Upper lobe of left lung (tissue), 6 donors: ENCODE data around the gene STK11IP. TPM values are rescaled to one million over a fixed set of nuclear protein-coding genes. Genes with fewer than 3 reads are reported as not detected.
A peak's percentile ranks its signal among the peaks of the same experiment; 100 is the strongest.

Experiments
- ATAC-seq, 2 donors: fragments of 200-7000 bp; cut with Tn5 transposase; one replicate each; pipeline ENCODE4 v1.9.1; 2022; ENCODE audit warnings: mild to moderate bottlenecking in 2 of 2, moderate library complexity in 2 of 2; ENCODE audit not compliant: low FRiP score in 2 of 2
- DNase-seq, 2 donors: peaks; one replicate each; pipeline ENCODE4 v3.0.0-alpha.2; 2019 to 2020
- H3K27ac ChIP-seq, 4 donors: fragments of 200-600 bp; sonication (generic); one replicate each; pipeline ENCODE4 v1.5.1; 2016 to 2019
- H3K27me3 ChIP-seq, 4 donors: fragments of 200-600 bp; sonication (generic); one replicate each; pipeline ENCODE4 v1.5.1; 2017 to 2019
- H3K36me3 ChIP-seq, 4 donors: fragments of 200-600 bp; sonication (generic); one replicate each; pipeline ENCODE4 v1.5.1; 2016 to 2019
- H3K4me1 ChIP-seq, 4 donors: fragments of 200-600 bp; sonication (generic); one replicate each; pipeline ENCODE4 v1.5.1; 2018 to 2019
- H3K4me3 ChIP-seq, 4 donors: fragments of 200-600 bp; sonication (generic); one replicate each; pipeline ENCODE4 v1.5.1; 2017 to 2019; ENCODE audit warnings: mild to moderate bottlenecking in 2 of 4, moderate library complexity in 1 of 4
- H3K9me3 ChIP-seq, 4 donors: fragments of 200-600 bp; sonication (generic); one replicate each; pipeline ENCODE4 v1.5.1; 2018 to 2019
- EP300 ChIP-seq, 4 donors: sonication (generic); formaldehyde crosslinking; IDR thresholded peaks; one replicate each; pipeline ENCODE4 v1.5.1; 2017; ENCODE audit warnings: antibody characterized with exemption in 4 of 4, control low read depth in 2 of 4
- POLR2A ChIP-seq, 4 donors: fragments of 450-650 bp; IDR thresholded peaks; one replicate each; pipeline ENCODE4 v1.5.1; 2016 to 2017; ENCODE audit warnings: antibody characterized with exemption in 4 of 4, mild to moderate bottlenecking in 2 of 4
- POLR2AphosphoS5 ChIP-seq, 2 donors: sonication (generic); formaldehyde crosslinking; IDR thresholded peaks; one replicate each; pipeline ENCODE4 v1.5.1; 2017; ENCODE audit warnings: antibody characterized with exemption in 2 of 2
- WGBS, 2 donors: methylation state at CpG; one replicate each; pipeline ENCODE4 v1.1.5; 2017 to 2018; 5-methylcytosine and 5-hydroxymethylcytosine counted together
- total RNA-seq, 6 donors: library from RNA; depleted of rRNA in 4 of 6; stranded (reverse); fragments of >200 nt in 4 of 6; gene quantifications; one replicate each; pipeline versions ENCODE4 v1.1.0 to v1.2.1, GENCODE V29; 2016 to 2021
- TF ChIP-seq, protein P1 (sequence below), 6 experiments: fragments of 450-650 bp in 4 of 6; fragments of 200-600 bp in 2 of 6; sonication (generic) in 2 of 6; IDR thresholded peaks; one replicate each; pipeline ENCODE4 v1.5.1; 2016 to 2019; ENCODE audit warnings: antibody characterized with exemption in 6 of 6
- donor health status: DM: no; HTN: no; CAD: no; lungs with moderate emphysema.
- donor health status: DM: no; HTN: yes; CAD: no; lungs with severe emphysema.

STK11IP gene
- total RNA-seq, 6 donors from 2014 or later, result 16.0 to 77.5 (median 35.6) TPM

GRCh38 chr2:219641390-219642068 is 43.9 kb downstream of the STK11IP start:
- Histone ChIP-seq H3K36me3 (no peaks in the 10 kb centered on the region), H3K4me3 (no peak overlapping the region), H3K27ac (no peak overlapping the region), H3K4me1 (peaks cover 18 to 28% (median 24%) of the 10 kb centered on the region in 4 donors), H3K9me3 (no peaks in the 10 kb centered on the region), H3K27me3 (no peaks in the 10 kb centered on the region)
- no peak for ATAC-seq
- DNase-seq, result no peak
- WGBS, 2 donors, result 81% methylated on average over 7 of the region's 7 CpGs
- TF ChIP-seq, protein P1, sequence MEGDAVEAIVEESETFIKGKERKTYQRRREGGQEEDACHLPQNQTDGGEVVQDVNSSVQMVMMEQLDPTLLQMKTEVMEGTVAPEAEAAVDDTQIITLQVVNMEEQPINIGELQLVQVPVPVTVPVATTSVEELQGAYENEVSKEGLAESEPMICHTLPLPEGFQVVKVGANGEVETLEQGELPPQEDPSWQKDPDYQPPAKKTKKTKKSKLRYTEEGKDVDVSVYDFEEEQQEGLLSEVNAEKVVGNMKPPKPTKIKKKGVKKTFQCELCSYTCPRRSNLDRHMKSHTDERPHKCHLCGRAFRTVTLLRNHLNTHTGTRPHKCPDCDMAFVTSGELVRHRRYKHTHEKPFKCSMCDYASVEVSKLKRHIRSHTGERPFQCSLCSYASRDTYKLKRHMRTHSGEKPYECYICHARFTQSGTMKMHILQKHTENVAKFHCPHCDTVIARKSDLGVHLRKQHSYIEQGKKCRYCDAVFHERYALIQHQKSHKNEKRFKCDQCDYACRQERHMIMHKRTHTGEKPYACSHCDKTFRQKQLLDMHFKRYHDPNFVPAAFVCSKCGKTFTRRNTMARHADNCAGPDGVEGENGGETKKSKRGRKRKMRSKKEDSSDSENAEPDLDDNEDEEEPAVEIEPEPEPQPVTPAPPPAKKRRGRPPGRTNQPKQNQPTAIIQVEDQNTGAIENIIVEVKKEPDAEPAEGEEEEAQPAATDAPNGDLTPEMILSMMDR (IDR thresholded peaks at IDR 0.05), result no peak
- TF ChIP-seq POLR2AphosphoS5 (IDR thresholded peaks at IDR 0.05) (no peak), EP300 (IDR thresholded peaks at IDR 0.05) (no peak), POLR2A (IDR thresholded peaks at IDR 0.05) (no peak)

GRCh38 chr2:219642069-219642454 is 44.4 kb downstream of the STK11IP start:
- DNase-seq (peak in 1 of 2 donors; percentile 45), ATAC-seq (no peak)
- Histone ChIP-seq H3K4me3 (no peak overlapping the region), H3K27me3 (no peaks in the 10 kb centered on the region), H3K9me3 (no peaks in the 10 kb centered on the region), H3K4me1 (peaks cover 18 to 28% (median 24%) of the 10 kb centered on the region in 4 donors), H3K27ac (no peak overlapping the region), H3K36me3 (no peaks in the 10 kb centered on the region)
- TF ChIP-seq, protein P1 (IDR thresholded peaks at IDR 0.05), result no peak
- no peak for TF ChIP-seq POLR2AphosphoS5 (IDR thresholded peaks at IDR 0.05)
- TF ChIP-seq POLR2A (IDR thresholded peaks at IDR 0.05), result no peak
- no peak for TF ChIP-seq EP300 (IDR thresholded peaks at IDR 0.05)
- 32 to 54% methylated on average over 7 to 8 of the region's 8 CpGs for WGBS, 2 donors

DNA sequence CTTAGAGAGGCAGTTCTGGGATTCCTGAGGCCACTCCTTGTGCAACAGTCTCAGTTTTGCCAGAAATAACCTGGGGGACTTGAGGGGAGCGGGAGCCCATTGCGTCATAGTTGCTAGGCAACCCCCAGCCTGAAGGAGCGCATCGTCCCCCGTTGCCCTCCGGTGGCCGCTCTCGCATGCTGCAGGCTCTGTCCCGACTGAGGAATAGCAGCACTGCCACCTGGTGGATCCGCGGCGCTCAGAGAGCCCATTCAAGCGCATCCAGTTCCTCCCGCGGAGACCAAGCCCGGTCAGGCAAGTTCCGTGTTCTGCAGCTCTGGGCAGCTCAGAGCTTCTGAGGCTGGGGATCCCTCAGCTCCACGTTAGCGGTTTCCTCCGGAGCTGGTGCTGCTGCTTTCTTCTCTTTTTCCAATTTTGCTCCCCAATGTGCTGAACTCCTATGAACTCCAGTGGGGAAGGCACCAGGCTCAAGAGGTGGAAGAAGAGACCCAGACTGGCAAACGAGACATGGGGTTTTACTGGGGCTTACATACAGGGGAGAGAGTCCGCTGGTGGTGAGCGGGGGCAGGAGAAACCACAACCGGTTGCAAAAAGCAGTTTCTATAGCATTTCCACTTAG is 44.9 kb downstream of the STK11IP start:
- no peak overlapping the region for H3K27ac ChIP-seq

DNA sequence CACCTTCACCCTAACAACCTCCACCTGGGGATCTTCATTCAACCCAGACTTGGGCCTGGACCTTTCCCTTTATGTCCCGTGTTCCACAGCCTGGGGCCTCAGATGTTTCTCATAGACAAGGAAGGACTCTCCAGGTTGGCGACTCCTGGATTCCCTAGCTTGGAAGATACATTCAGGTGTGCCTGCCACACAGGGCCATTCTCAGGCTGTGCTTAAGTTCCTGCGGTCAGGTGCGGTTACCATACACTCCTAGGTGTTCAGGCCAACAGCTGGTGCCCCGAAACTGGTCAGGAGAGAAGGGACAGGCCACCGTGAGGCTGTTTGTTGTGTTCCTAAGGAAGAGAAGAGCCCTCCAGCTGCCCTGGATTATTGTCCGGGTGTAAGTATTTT is 45.4 kb downstream of the STK11IP start:
- DNase-seq (no peak), ATAC-seq (no peak)
- H3K36me3 ChIP-seq, result no peaks in the 10 kb centered on the region
- no peak overlapping the region for H3K4me3 ChIP-seq
- peaks cover 18 to 28% (median 24%) of the 10 kb centered on the region in 4 donors for H3K4me1 ChIP-seq
- H3K9me3 ChIP-seq, result no peaks in the 10 kb centered on the region
- WGBS, 2 donors, result 85 to 87% methylated on average over 7 of the region's 7 CpGs
- H3K27me3 ChIP-seq, result no peaks in the 10 kb centered on the region
- TF ChIP-seq EP300 (IDR thresholded peaks at IDR 0.05), result no peak
- TF ChIP-seq POLR2A (IDR thresholded peaks at IDR 0.05), result no peak
- TF ChIP-seq, protein P1 (IDR thresholded peaks at IDR 0.05), result no peak
- TF ChIP-seq POLR2AphosphoS5 (IDR thresholded peaks at IDR 0.05), result no peak
- H3K27ac ChIP-seq, result no peak overlapping the region

More for the DNA sequence above, 44.9 kb downstream of the STK11IP start:
- ATAC-seq (peak; percentile 94 to 97), DNase-seq (peak; percentile 95 to 98)
- Histone ChIP-seq H3K4me1 (peaks cover 18 to 28% (median 24%) of the 10 kb centered on the region in 4 donors), H3K9me3 (no peaks in the 10 kb centered on the region), H3K36me3 (no peaks in the 10 kb centered on the region), H3K27me3 (no peaks in the 10 kb centered on the region), H3K4me3 (no peak overlapping the region)
- TF ChIP-seq, protein P1 (IDR thresholded peaks at IDR 0.05), result peak; percentile 92 to 100 (median 99)
- TF ChIP-seq POLR2AphosphoS5 (IDR thresholded peaks at IDR 0.05), result peak; percentile 29 to 30
- no peak for TF ChIP-seq POLR2A (IDR thresholded peaks at IDR 0.05)
- 8 to 19% methylated on average over 13 to 17 of the region's 24 CpGs for WGBS, 2 donors
